Hepatocyte (in vitro differentiated cells): ENCODE results near the gene GOT1.

Experiments used
- CTCF ChIP-seq: fragments of 200-600 bp; sonication (generic); IDR thresholded peaks from 2 replicates; pipeline ENCODE4 v1.5.1; 2016; ENCODE audit warnings: antibody characterized with exemption, mild to moderate bottlenecking; ENCODE audit not compliant: poor library complexity
- EZH2phosphoT487 ChIP-seq: fragments of 200-600 bp; sonication (generic); IDR thresholded peaks from one replicate; pipeline ENCODE4 v1.6.1; 2018; ENCODE audit warnings: antibody characterized with exemption, mild to moderate bottlenecking, low read depth, moderate library complexity; ENCODE audit not compliant: unreplicated experiment, severe bottlenecking

GRCh38 chr10:99460070-99460469, 29.6 kb upstream of the GOT1 start:
- no peak for TF ChIP-seq CTCF
- TF ChIP-seq EZH2phosphoT487: no peak
